Endothelial cell of hepatic sinusoid (primary cell): ENCODE measurements around the gene PPA1.
"Not testable (repeated sequence)": the region's sequence is repeated elsewhere in the genome, so short reads cannot be mapped to it uniquely, and the experiment has no call there.

ENCODE experiments used
- in situ Hi-C: cut with HindIII; loops from 2 replicates; pipeline ENCODE4 v1.10.0; 2017; ENCODE audit warnings: low sequenced_read_pairs

PPA1 gene

GRCh38 chr10:70255329-70256299 lies 22.4 kb upstream of the PPA1 start:
- in situ Hi-C loops: no loop called here

GRCh38 chr10:70254778-70255328 lies 21.6 kb upstream of the PPA1 start:
- in situ Hi-C loops: no loop called here

- in situ Hi-C loops: no loop called here
Measured at GRCh38 chr10:70253878-70254765, 20.9 kb upstream of the PPA1 start.

GRCh38 chr10:70250961-70251680 lies 17.9 kb upstream of the PPA1 start:
- in situ Hi-C loops: no loop called here

- in situ Hi-C loops: no loop called here
Measured at GRCh38 chr10:70247360-70247759, 14.1 kb upstream of the PPA1 start.

- in situ Hi-C loops: no loop called here
Measured at GRCh38 chr10:70241081-70241480, 7.9 kb upstream of the PPA1 start.

- in situ Hi-C loops: not testable (repeated sequence)
Measured at GRCh38 chr10:70239986-70240385, 6.8 kb upstream of the PPA1 start.

- in situ Hi-C loops: not testable (repeated sequence)
Measured at GRCh38 chr10:70239077-70239976, 6.1 kb upstream of the PPA1 start.

- in situ Hi-C loops: not testable (repeated sequence)
Measured at GRCh38 chr10:70237958-70238536, 4.8 kb upstream of the PPA1 start.

GRCh38 chr10:70234668-70235447 lies 1.6 kb upstream of the PPA1 start:
- in situ Hi-C loops: no loop called here

- in situ Hi-C loops: no loop called here
Measured at GRCh38 chr10:70233939-70234300, 691 bp upstream of the PPA1 start.

GRCh38 chr10:70232859-70233108 lies 445 bp downstream of the PPA1 start:
- in situ Hi-C loops: no loop called here

GRCh38 chr10:70232155-70232858 lies 922 bp downstream of the PPA1 start:
- in situ Hi-C loops: no loop called here

- in situ Hi-C loops: loop anchor here (5.0 kb wide), 1 partner anchor 114 kb away; no protein-coding TSS in a partner anchor
Measured at GRCh38 chr10:70228491-70228890, 4.7 kb downstream of the PPA1 start.

- in situ Hi-C loops: loop anchor here (5.0 kb wide), 1 partner anchor 115 kb away; no protein-coding TSS in a partner anchor
Measured at GRCh38 chr10:70227548-70228320, 5.5 kb downstream of the PPA1 start.

GRCh38 chr10:70223728-70224127 lies 9.5 kb downstream of the PPA1 start:
- in situ Hi-C loops: no loop called here

- in situ Hi-C loops: not testable (repeated sequence)
Measured at GRCh38 chr10:70222811-70223447, 10.3 kb downstream of the PPA1 start.
